KBM-7 (cell line): ENCODE measurements around the gene SELENOW.
"Not testable (repeated sequence)": the region's sequence is repeated elsewhere in the genome, so short reads cannot be mapped to it uniquely, and the experiment has no call there.

ENCODE experiments used
- DNase-seq: peaks from one replicate; pipeline ENCODE4 v3.0.0-alpha.2; 2015
- in situ Hi-C: fragments of 300-500 bp; cut with MboI; formaldehyde crosslinking; loops from 2 replicates; pipeline ENCODE4 v1.14.3; 2020; ENCODE audit warnings: low sequenced_read_pairs, low pct_unique_long_range_greater_than_20kb, mixed read lengths

The SELENOW gene

GRCh38 chr19:47805313-47805712, 26.8 kb downstream of the SELENOW start:
- DNase-seq = no peak
- in situ Hi-C loops = no loop called here

GRCh38 chr19:47806435-47806834, 27.9 kb downstream of the SELENOW start:
- no peak for DNase-seq
- in situ Hi-C loops = no loop called here

GRCh38 chr19:47813304-47813994, 34.9 kb downstream of the SELENOW start:
- peak; percentile 84 for DNase-seq

GRCh38 chr19:47813995-47814328, 35.5 kb downstream of the SELENOW start:
- in situ Hi-C loops = no loop called here
- no peak for DNase-seq

More at GRCh38 chr19:47813304-47813994, 34.9 kb downstream of the SELENOW start:
- in situ Hi-C loops = no loop called here

GRCh38 chr19:47816270-47816669, 37.8 kb downstream of the SELENOW start:
- in situ Hi-C loops, DNase-seq: not testable (repeated sequence)

GRCh38 chr19:47818221-47818620, 39.7 kb downstream of the SELENOW start:
- in situ Hi-C loops, DNase-seq: not testable (repeated sequence)

GRCh38 chr19:47819858-47820257, 41.4 kb downstream of the SELENOW start:
- DNase-seq = no peak
- in situ Hi-C loops = no loop called here

- DNase-seq = no peak
Observed at GRCh38 chr19:47820410-47820809, 41.9 kb downstream of the SELENOW start.

GRCh38 chr19:47821460-47822020, 43.0 kb downstream of the SELENOW start, which contains the start of gene CRX:
Gene CRX (plus strand): TSS chr19:47821937. CDS start chr19:47834444, 12,507 bp downstream.
- DNase-seq = no peak
- in situ Hi-C loops = no loop called here

More at GRCh38 chr19:47820410-47820809, 41.9 kb downstream of the SELENOW start:
- in situ Hi-C loops = no loop called here

GRCh38 chr19:47824396-47824795, 45.9 kb downstream of the SELENOW start:
- in situ Hi-C loops = no loop called here
- no peak for DNase-seq

- in situ Hi-C loops = no loop called here
- no peak for DNase-seq
Observed at GRCh38 chr19:47826800-47827199, 48.3 kb downstream of the SELENOW start.

GRCh38 chr19:47832723-47833122, 54.2 kb downstream of the SELENOW start:
- in situ Hi-C loops = no loop called here
- DNase-seq = no peak
